HL-60/S4 (cell line): ENCODE data around the gene RBMX2.

Experiments used
- in situ Hi-C: fragments of 300-500 bp; cut with MboI; formaldehyde crosslinking; loops from 2 replicates; pipeline ENCODE4 v1.14.3; 2022; ENCODE audit warnings: low sequenced_read_pairs

The RBMX2 gene

DNA sequence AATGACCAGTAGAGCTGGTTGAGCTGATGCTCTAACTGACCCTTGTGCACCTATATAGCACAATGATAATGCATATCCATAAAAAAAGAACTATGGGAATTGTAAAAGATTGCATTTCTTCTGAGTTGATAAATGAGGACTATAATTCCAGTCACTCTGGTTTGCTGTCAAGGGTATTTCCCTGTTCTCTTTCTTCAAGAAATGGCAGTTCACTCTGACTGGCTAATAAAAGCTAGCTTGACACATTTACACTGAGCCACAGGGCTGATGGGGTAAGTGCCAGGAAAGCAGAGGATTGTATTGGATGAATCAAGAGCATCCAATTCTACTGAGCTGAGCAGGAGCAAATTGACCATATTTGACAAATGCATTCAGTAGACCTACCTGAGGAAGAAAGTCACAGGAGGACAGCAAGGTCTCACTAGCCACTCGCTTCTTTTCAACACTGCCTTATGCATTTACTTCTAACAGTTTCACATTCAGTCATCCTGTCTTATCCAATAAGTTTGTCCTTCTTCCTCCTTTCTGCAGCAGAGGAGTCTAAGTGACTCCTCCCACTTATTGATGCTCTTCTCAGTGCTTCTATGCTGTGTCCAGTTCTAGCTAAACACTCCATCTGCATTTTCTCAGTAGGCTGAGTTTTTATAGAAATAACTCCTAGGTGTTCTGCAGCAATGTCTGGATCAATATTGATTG, 43.0 kb downstream of the RBMX2 start:
- in situ Hi-C loops: no loop called here

DNA sequence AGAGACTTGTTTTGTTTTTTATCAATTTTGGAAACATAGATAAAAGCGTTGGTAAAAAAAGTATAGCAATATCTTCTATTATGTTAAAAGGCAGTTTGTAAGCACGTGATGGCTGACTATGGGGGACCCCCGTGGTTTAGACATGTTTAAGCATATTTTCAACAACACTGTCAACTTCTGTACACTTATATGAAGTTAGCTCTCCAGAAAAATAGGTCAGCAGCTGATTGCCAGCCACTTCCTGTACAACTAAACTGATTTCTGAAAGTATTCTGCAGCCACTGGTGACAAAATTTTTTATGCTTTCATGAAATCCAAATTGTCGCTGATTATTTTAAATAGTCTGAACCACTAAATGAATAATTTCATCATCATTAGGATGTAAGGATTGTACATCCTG, 45.2 kb downstream of the RBMX2 start:
- in situ Hi-C loops: no loop called here
